HG03342 (cell line): ENCODE results near the gene TMEM181.
"Not testable (repeated sequence)": the region's sequence is repeated elsewhere in the genome, so short reads cannot be mapped to it uniquely, and the experiment has no call there.

Source experiments
- ATAC-seq: cut with Tn5 transposase; IDR thresholded peaks from one replicate; pipeline ENCODE4 v1.9.1; 2021; ENCODE audit warnings: mild to moderate bottlenecking, moderate library complexity; ENCODE audit not compliant: unreplicated experiment

Gene TMEM181

GRCh38 chr6:158620963-158621693 is 61.2 kb downstream of the TMEM181 start:
- ATAC-seq = no peak

- no peak for ATAC-seq
Measured at GRCh38 chr6:158621694-158622544, 62.0 kb downstream of the TMEM181 start.

- no peak for ATAC-seq
Measured at GRCh38 chr6:158622545-158623190, 62.8 kb downstream of the TMEM181 start.

- ATAC-seq = no peak
Measured at GRCh38 chr6:158624684-158625682, 65.1 kb downstream of the TMEM181 start.

- ATAC-seq = no peak
Measured at GRCh38 chr6:158625881-158626305, 66.0 kb downstream of the TMEM181 start.

- no peak for ATAC-seq
Measured at GRCh38 chr6:158626360-158627167, 66.7 kb downstream of the TMEM181 start.

- no peak for ATAC-seq
Measured at GRCh38 chr6:158627168-158627939, 67.5 kb downstream of the TMEM181 start.

- no peak for ATAC-seq
Measured at GRCh38 chr6:158627940-158628211, 68.0 kb downstream of the TMEM181 start.

GRCh38 chr6:158628542-158628941 is 68.7 kb downstream of the TMEM181 start:
- no peak for ATAC-seq

- ATAC-seq = no peak
Measured at GRCh38 chr6:158629367-158630221, 69.7 kb downstream of the TMEM181 start.

- ATAC-seq = no peak
Measured at GRCh38 chr6:158630938-158631616, 71.2 kb downstream of the TMEM181 start.

GRCh38 chr6:158631678-158632537 is 72.0 kb downstream of the TMEM181 start:
- no peak for ATAC-seq

GRCh38 chr6:158632538-158633119 is 72.7 kb downstream of the TMEM181 start:
- not testable (repeated sequence) for ATAC-seq

- no peak for ATAC-seq
Measured at GRCh38 chr6:158633127-158633526, 73.2 kb downstream of the TMEM181 start.

- ATAC-seq = no peak
Measured at GRCh38 chr6:158634695-158635426, 75.0 kb downstream of the TMEM181 start.
